A549 (cell line): ENCODE data around the gene IP6K3. TPM values are rescaled to one million over a fixed set of nuclear protein-coding genes. Genes with fewer than 3 reads are reported as not detected.

ENCODE experiments used
- ATAC-seq, 2 experiments: fragments of 200-7000 bp in 1 of 2; fragments of >200 bp in 1 of 2; cut with Nextera tagmentation in 1 of 2; cut with Tn5 transposase in 1 of 2; 3 replicates each; pipeline versions ENCODE4 v1.8.0 to v1.9.1; 2018 to 2020; ENCODE audit warnings: mild to moderate bottlenecking in 1 of 2, moderate library complexity in 1 of 2
- CTCF ChIA-PET: fragments of 300-600 bp; sonication (Branson Sonifier 250); formaldehyde crosslinking; extraction: SDS; loops from one replicate; lab custom pipeline; 2021; ENCODE audit warnings: antibody characterized with exemption, inconsistent platforms; lab: Yijun Ruan, JAX
- POLR2A ChIA-PET: fragments of 350-600 bp; formaldehyde crosslinking; extraction: SDS; loops from one replicate; lab custom pipeline; 2021; ENCODE audit warnings: antibody characterized with exemption, inconsistent platforms; lab: Yijun Ruan, JAX
- DNase-seq, 2 experiments: peaks; one replicate each; pipeline versions ENCODE4 v3.0.0 to v3.0.0-alpha.2; 2011 to 2016; ENCODE audit warnings: low read depth in 1 of 2, low spot score in 1 of 2
- FAIRE-seq: peaks from 2 replicates; lab custom pipeline; 2011; peaks lifted over from hg19 to GRCh38; lab: Jason Lieb, UNC
- H3K27ac ChIP-seq, 2 experiments: fragments of >200 bp; sonication (Bioruptor Twin); formaldehyde crosslinking; 3 replicates each; pipeline ENCODE4 v1.5.1; 2016 to 2017
- H3K4me1 ChIP-seq: fragments of >200 bp; sonication (Bioruptor Twin); formaldehyde crosslinking; 3 replicates; pipeline ENCODE4 v1.6.1; 2016
- H3K4me2 ChIP-seq: fragments of >200 bp; sonication (Bioruptor Twin); formaldehyde crosslinking; 3 replicates; pipeline ENCODE4 v1.6.1; 2016
- H3K4me3 ChIP-seq: fragments of >200 bp; sonication (Bioruptor Twin); formaldehyde crosslinking; 3 replicates; pipeline ENCODE4 v1.5.1; 2016
- H3K9me3 ChIP-seq: fragments of >200 bp; sonication (Bioruptor Twin); formaldehyde crosslinking; 3 replicates; pipeline ENCODE4 v1.6.1; 2016
- BHLHE40 ChIP-seq: IDR thresholded peaks from 2 replicates; pipeline ENCODE4 v1.6.1; 2012; ENCODE audit warnings: low read depth, low read length, inconsistent platforms
- EHF ChIP-seq: fragments of 250-450 bp; sonication (Bioruptor Pico); IDR thresholded peaks from 2 replicates; pipeline ENCODE4 v1.5.0; 2020; ENCODE audit warnings: mild to moderate bottlenecking
- EHMT2 ChIP-seq: fragments of 200-600 bp; sonication (generic); IDR thresholded peaks from 2 replicates; pipeline ENCODE4 v1.6.1; 2016; ENCODE audit warnings: antibody characterized with exemption, low read depth, mild to moderate bottlenecking, moderate library complexity
- ELK1 ChIP-seq: fragments of 150-350 bp; IDR thresholded peaks from 2 replicates; pipeline ENCODE4 v1.6.1; 2014; ENCODE audit warnings: low read depth, mild to moderate bottlenecking, low read length
- EP300 ChIP-seq, 2 experiments: fragments of >200 bp; sonication (Bioruptor Twin); formaldehyde crosslinking; IDR thresholded peaks; 2 replicates in 1 of 2; 3 replicates in 1 of 2; pipeline ENCODE4 v1.6.1; 2016 to 2017
- HOXA7 ChIP-seq: fragments of 250-450 bp; sonication (Bioruptor Pico); IDR thresholded peaks from 2 replicates; pipeline ENCODE4 v1.5.0; 2020; ENCODE audit warnings: mild to moderate bottlenecking, moderate library complexity
- HOXB5 ChIP-seq: fragments of 250-450 bp; sonication (Bioruptor Pico); IDR thresholded peaks from 2 replicates; pipeline ENCODE4 v1.5.0; 2020; ENCODE audit warnings: mild to moderate bottlenecking, moderate library complexity
- JUNB ChIP-seq: fragments of >200 bp; sonication (Bioruptor Twin); formaldehyde crosslinking; IDR thresholded peaks from 2 replicates; pipeline ENCODE4 v1.6.1; 2016
- KDM1A ChIP-seq: fragments of 200-600 bp; sonication (generic); IDR thresholded peaks from 2 replicates; pipeline ENCODE4 v1.6.1; 2016; ENCODE audit warnings: low read depth, mild to moderate bottlenecking
- MYC ChIP-seq: IDR thresholded peaks from 2 replicates; pipeline ENCODE4 v1.6.1; 2012; ENCODE audit warnings: mild to moderate bottlenecking, inconsistent platforms, low read length, improper control_type of control experiment, borderline replicate concordance
- NPAS2 ChIP-seq: fragments of 250-450 bp; sonication (Bioruptor Pico); IDR thresholded peaks from 2 replicates; pipeline ENCODE4 v1.8.0; 2022; ENCODE audit warnings: mild to moderate bottlenecking, moderate library complexity, borderline replicate concordance
- POLR2A ChIP-seq: IDR thresholded peaks from 2 replicates; pipeline ENCODE4 v1.6.1; 2012; ENCODE audit warnings: mild to moderate bottlenecking, low read length
- POLR2AphosphoS2 ChIP-seq: conservative IDR thresholded peaks from 2 replicates; pipeline ENCODE4 v1.6.1; 2012; ENCODE audit warnings: low read length, improper control_type of control experiment, inconsistent platforms
- RAD21 ChIP-seq, 2 experiments: fragments of >200 bp in 1 of 2; sonication (Bioruptor Twin) in 1 of 2; formaldehyde crosslinking in 1 of 2; IDR thresholded peaks in 1 of 2; conservative IDR thresholded peaks in 1 of 2; 2 replicates in 1 of 2; 3 replicates in 1 of 2; pipeline ENCODE4 v1.6.1; 2012 to 2018; ENCODE audit warnings: inconsistent platforms in 1 of 2
- RARB ChIP-seq: fragments of 250-450 bp; sonication (Bioruptor Pico); IDR thresholded peaks from 2 replicates; pipeline ENCODE4 v1.8.0; 2021; ENCODE audit warnings: mild to moderate bottlenecking, moderate library complexity
- RCOR1 ChIP-seq: fragments of 150-350 bp; IDR thresholded peaks from 2 replicates; pipeline ENCODE4 v1.6.1; 2014; ENCODE audit warnings: antibody characterized with exemption, low read length, low read depth
- REST ChIP-seq: fragments of 200-600 bp; sonication (generic); IDR thresholded peaks from 2 replicates; pipeline ENCODE4 v1.6.1; 2016; ENCODE audit warnings: antibody characterized with exemption, mild to moderate bottlenecking, moderate library complexity
- RNF2 ChIP-seq: fragments of 200-600 bp; sonication (generic); IDR thresholded peaks from 2 replicates; pipeline ENCODE4 v1.6.1; 2016; ENCODE audit warnings: low read depth, mild to moderate bottlenecking, antibody characterized with exemption, moderate library complexity, borderline replicate concordance
- SMC3 ChIP-seq: fragments of >200 bp; sonication (Bioruptor Twin); formaldehyde crosslinking; IDR thresholded peaks from 3 replicates; pipeline ENCODE4 v1.6.1; 2018; ENCODE audit warnings: inconsistent platforms
- SREBF2 ChIP-seq: fragments of 450-650 bp; IDR thresholded peaks from 2 replicates; pipeline ENCODE4 v1.6.1; 2014; ENCODE audit warnings: mild to moderate bottlenecking, moderate library complexity
- TFCP2L1 ChIP-seq: fragments of 250-450 bp; sonication (Bioruptor Pico); IDR thresholded peaks from 2 replicates; pipeline ENCODE4 v1.5.0; 2021; ENCODE audit warnings: mild to moderate bottlenecking
- ZC3H11A ChIP-seq: fragments of 450-650 bp; IDR thresholded peaks from 2 replicates; pipeline ENCODE4 v1.6.1; 2014; ENCODE audit warnings: antibody characterized with exemption, mild to moderate bottlenecking
- ZNF302 ChIP-seq: fragments of 250-450 bp; sonication (Bioruptor Pico); IDR thresholded peaks from 2 replicates; pipeline ENCODE4 v1.9.0; 2021; ENCODE audit warnings: inconsistent platforms, mild to moderate bottlenecking, moderate library complexity
- WGBS: methylation state at CpG from one replicate; pipeline ENCODE4 v1.1.6; 2017; ENCODE audit errors: missing lambda C conversion rate; 5-methylcytosine and 5-hydroxymethylcytosine counted together
- polyA plus RNA-seq, 4 experiments: library from polyadenylated mRNA; depleted of rRNA in 3 of 4; stranded (reverse); fragments of >200 nt; fragmentation: RNase III in 1 of 4; extraction: RNeasy Plus Mini Kit Qiagen cat#74134 plus additional on column Dnase treatment in 1 of 4; gene quantifications; 2 replicates in 3 of 4; 3 replicates in 1 of 4; pipeline ENCODE4 v1.2.3, GENCODE V29; 2011 to 2017
- TF ChIP-seq, protein P1 (sequence below): fragments of 450-650 bp; IDR thresholded peaks from 2 replicates; pipeline ENCODE4 v1.6.1; 2014; ENCODE audit warnings: antibody characterized with exemption
- TF ChIP-seq, protein P2 (sequence below): IDR thresholded peaks from 2 replicates; pipeline ENCODE4 v1.6.1; 2012

IP6K3 gene
- polyA plus RNA-seq, 2 of the 4 experiments (the other 2 are of a cell fraction): 0.03 to 0.12 TPM

DNA sequence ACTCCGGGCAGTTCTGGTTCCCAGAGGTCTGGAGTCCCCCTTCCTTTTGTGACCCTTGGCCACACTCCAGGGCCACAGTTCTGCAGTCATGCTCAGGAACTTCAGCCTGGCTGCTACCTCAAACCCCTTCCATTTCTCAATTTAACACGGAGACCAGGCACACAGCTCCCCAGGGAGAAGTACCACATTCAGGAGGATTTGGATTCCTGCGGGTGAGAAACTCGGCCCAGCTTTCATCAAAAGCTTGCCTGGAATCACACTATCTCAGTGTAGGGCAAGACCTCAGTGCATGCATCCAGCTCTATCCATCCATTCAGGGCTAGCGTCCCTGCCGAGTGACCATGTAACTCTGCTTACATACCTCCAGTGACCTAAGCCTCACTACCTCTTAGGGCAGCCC lies 16.8 kb upstream of the IP6K3 start:
- Histone ChIP-seq H3K4me2 (no peak overlapping the region), H3K4me3 (no peak overlapping the region), H3K4me1 (peaks cover 23% of the 10 kb centered on the region), H3K9me3 (no peaks in the 10 kb centered on the region), H3K27ac (no peak overlapping the region)
- CTCF ChIA-PET: interaction anchor here (1.1 to 4.2 kb wide), 10 partner anchors 7 to 400 kb away, joined by 3 to 63 read pairs (median 8); partner anchors contain the start of genes IP6K3 and UQCC2
- POLR2A ChIA-PET: no interaction called here
- DNase-seq (no peak), ATAC-seq (no peak), FAIRE-seq (no peak)
- TF ChIP-seq HOXA7 (CRISPR knock-in tag) (no peak), HOXB5 (CRISPR knock-in tag) (no peak), TFCP2L1 (CRISPR knock-in tag) (no peak), RARB (CRISPR knock-in tag) (no peak), ZNF302 (CRISPR knock-in tag) (no peak), ZC3H11A (no peak), SREBF2 (no peak), BHLHE40 (no peak), POLR2AphosphoS2 (no peak), EHF (CRISPR knock-in tag) (no peak), NPAS2 (no peak), JUNB (no peak), SMC3 (no peak), ELK1 (no peak), EP300 (IDR thresholded peaks at IDR 0.05) (no peak), RAD21 (conservative IDR thresholded peaks at IDR 0.05 in 1 of 2, IDR thresholded peaks at IDR 0.05 in 1 of 2) (no peak)
- TF ChIP-seq, protein P1, sequence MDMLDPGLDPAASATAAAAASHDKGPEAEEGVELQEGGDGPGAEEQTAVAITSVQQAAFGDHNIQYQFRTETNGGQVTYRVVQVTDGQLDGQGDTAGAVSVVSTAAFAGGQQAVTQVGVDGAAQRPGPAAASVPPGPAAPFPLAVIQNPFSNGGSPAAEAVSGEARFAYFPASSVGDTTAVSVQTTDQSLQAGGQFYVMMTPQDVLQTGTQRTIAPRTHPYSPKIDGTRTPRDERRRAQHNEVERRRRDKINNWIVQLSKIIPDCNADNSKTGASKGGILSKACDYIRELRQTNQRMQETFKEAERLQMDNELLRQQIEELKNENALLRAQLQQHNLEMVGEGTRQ: no peak
- 49% methylated on average over 6 of the region's 6 CpGs for WGBS

DNA sequence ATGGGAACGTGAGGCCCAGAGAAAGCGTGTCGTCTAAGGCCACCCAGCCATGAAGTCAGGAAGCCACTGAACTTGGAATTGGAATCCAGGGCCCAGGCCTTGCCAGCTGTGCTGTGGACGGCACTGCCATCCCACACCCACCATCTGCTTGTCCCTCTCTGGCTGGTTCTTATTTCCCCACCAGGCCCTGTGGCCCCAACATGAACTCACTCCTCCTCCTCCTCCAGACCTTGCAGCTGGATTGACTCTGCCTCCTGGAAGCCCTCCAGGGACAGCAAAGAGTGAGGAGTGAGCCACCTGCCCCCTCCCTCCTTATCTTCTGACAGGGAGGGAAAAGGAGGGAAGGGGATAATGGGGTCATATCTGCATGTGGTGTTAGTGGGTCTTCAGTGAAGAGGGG lies 16.0 kb upstream of the IP6K3 start:
- CTCF ChIA-PET: interaction anchor here (0.9 to 4.2 kb wide), 22 partner anchors 8 to 401 kb away, joined by 3 to 63 read pairs (median 6); partner anchors contain the start of genes IP6K3 and UQCC2
- H3K4me3 ChIP-seq: no peak overlapping the region
- FAIRE-seq (no peak), DNase-seq (no peak), ATAC-seq (no peak)
- whole genome bisulfite sequencing: 62% methylated on average over 4 of the region's 4 CpGs
- H3K9me3 ChIP-seq: no peaks in the 10 kb centered on the region
- H3K4me2 ChIP-seq: no peak overlapping the region
- no peak for TF ChIP-seq EHF (CRISPR knock-in tag)
- TF ChIP-seq REST: no peak
- no peak for TF ChIP-seq EHMT2
- TF ChIP-seq KDM1A: no peak
- TF ChIP-seq, protein P1: no peak
- TF ChIP-seq, protein P2, sequence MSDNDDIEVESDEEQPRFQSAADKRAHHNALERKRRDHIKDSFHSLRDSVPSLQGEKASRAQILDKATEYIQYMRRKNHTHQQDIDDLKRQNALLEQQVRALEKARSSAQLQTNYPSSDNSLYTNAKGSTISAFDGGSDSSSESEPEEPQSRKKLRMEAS: no peak
- TF ChIP-seq TFCP2L1 (CRISPR knock-in tag): no peak
- no peak for TF ChIP-seq BHLHE40
- no peak for TF ChIP-seq MYC
- TF ChIP-seq RNF2: no peak
- TF ChIP-seq POLR2A: no peak
- TF ChIP-seq ELK1: no peak
- TF ChIP-seq RCOR1: no peak
- H3K4me1 ChIP-seq: peaks cover 27% of the 10 kb centered on the region
- H3K27ac ChIP-seq: no peak overlapping the region
- POLR2A ChIA-PET: no interaction called here
